Smooth muscle cell (in vitro differentiated cells): ENCODE measurements around the gene FIS1. TPM values are rescaled to one million over a fixed set of nuclear protein-coding genes. Genes with fewer than 3 reads are reported as not detected.

ENCODE experiments used
- DNase-seq: peaks from one replicate; lab custom pipeline; 2025; ENCODE audit not compliant: unreplicated experiment; lab: John Stamatoyannopoulos, UW
- H2AFZ ChIP-seq: fragments of 200-600 bp; sonication (generic); 2 replicates; pipeline ENCODE4 v1.6.0; 2016; ENCODE audit warnings: antibody characterized with exemption, low read depth, mild to moderate bottlenecking
- H3F3A ChIP-seq: fragments of 200-600 bp; sonication (generic); 2 replicates; pipeline ENCODE4 v1.6.0; 2017; ENCODE audit warnings: antibody characterized with exemption, low read depth
- H3K27ac ChIP-seq: fragments of 200-600 bp; sonication (generic); 2 replicates; pipeline ENCODE4 v1.5.1; 2016; ENCODE audit warnings: low read depth, mild to moderate bottlenecking
- H3K27me3 ChIP-seq: fragments of 200-600 bp; sonication (generic); 2 replicates; pipeline ENCODE4 v1.6.1; 2016; ENCODE audit warnings: low read depth, mild to moderate bottlenecking
- H3K36me3 ChIP-seq: fragments of 200-600 bp; sonication (generic); 2 replicates; pipeline ENCODE4 v1.5.1; 2016; ENCODE audit warnings: low read depth
- H3K4me1 ChIP-seq: fragments of 200-600 bp; sonication (generic); 2 replicates; pipeline ENCODE4 v1.5.1; 2016; ENCODE audit warnings: low read depth
- H3K4me2 ChIP-seq: fragments of 200-600 bp; sonication (generic); 2 replicates; pipeline ENCODE4 v1.6.0; 2016; ENCODE audit warnings: mild to moderate bottlenecking
- H3K4me3 ChIP-seq: fragments of 200-600 bp; sonication (generic); 2 replicates; pipeline ENCODE4 v1.5.1; 2016; ENCODE audit warnings: mild to moderate bottlenecking
- H3K79me2 ChIP-seq: fragments of 200-600 bp; sonication (generic); 2 replicates; pipeline ENCODE4 v1.6.0; 2016; ENCODE audit warnings: low read depth, mild to moderate bottlenecking
- H3K9ac ChIP-seq: fragments of 200-600 bp; sonication (generic); 2 replicates; pipeline ENCODE4 v1.6.0; 2016; ENCODE audit warnings: low read depth
- H3K9me3 ChIP-seq: fragments of 200-600 bp; sonication (generic); replicated peaks from 2 replicates; pipeline ENCODE4 v1.5.1; 2016; ENCODE audit warnings: low read depth
- H4K20me1 ChIP-seq: fragments of 200-600 bp; sonication (generic); 2 replicates; pipeline ENCODE4 v1.6.0; 2016; ENCODE audit warnings: low read depth
- CTCF ChIP-seq: fragments of 200-600 bp; sonication (generic); IDR thresholded peaks from 2 replicates; pipeline ENCODE4 v1.5.1; 2017; ENCODE audit warnings: borderline replicate concordance, mild to moderate bottlenecking, antibody characterized with exemption; ENCODE audit not compliant: insufficient read depth, poor library complexity, severe bottlenecking
- WGBS: methylation state at CpG from one replicate; pipeline ENCODE4 v1.1.7; 2016; ENCODE audit warnings: low lambda C conversion rate; 5-methylcytosine and 5-hydroxymethylcytosine counted together
- polyA plus RNA-seq: library from polyadenylated mRNA; unstranded; fragments of >200 nt; fragmentation: Nextera tagmentation; extraction: Ambion mirVana; gene quantifications from 2 replicates; pipeline ENCODE4 v1.2.1, GENCODE V29; 2016
- total RNA-seq: library from RNA; depleted of rRNA; stranded (reverse); fragments of >200 nt; gene quantifications from 2 replicates; pipeline ENCODE4 v1.2.3, GENCODE V29; 2014

FIS1 gene
- total and polyA plus RNA-seq, 2 experiments from 2014 or later, result 97.7 to 174 TPM

GRCh38 chr7:101226721-101227120 is 18.2 kb downstream of the FIS1 start:
- 94% methylated on average over 9 of the region's 9 CpGs for WGBS
- H3K9me3 ChIP-seq, result no peaks in the 10 kb centered on the region
- H3K4me3 ChIP-seq, result no peak overlapping the region
- no peak overlapping the region for H3K9ac ChIP-seq
- no peaks in the 10 kb centered on the region for H3K36me3 ChIP-seq
- H3K4me2 ChIP-seq, result no peak overlapping the region
- peaks cover 1% of the 10 kb centered on the region for H3K79me2 ChIP-seq
- H3F3A ChIP-seq, result peaks cover 4% of the 10 kb centered on the region
- no peaks in the 10 kb centered on the region for H3K27me3 ChIP-seq
- no peak overlapping the region for H2AFZ ChIP-seq
- no peak for TF ChIP-seq CTCF
- peaks cover 19% of the 10 kb centered on the region for H4K20me1 ChIP-seq
- no peak overlapping the region for H3K27ac ChIP-seq
- no peaks in the 10 kb centered on the region for H3K4me1 ChIP-seq
- DNase-seq, result no peak

- Histone ChIP-seq H3K4me1 (no peaks in the 10 kb centered on the region), H3K36me3 (no peaks in the 10 kb centered on the region), H2AFZ (no peak overlapping the region), H3K27me3 (no peaks in the 10 kb centered on the region), H3K79me2 (peaks cover 11% of the 10 kb centered on the region), H3K9ac (no peak overlapping the region), H4K20me1 (peaks cover 26% of the 10 kb centered on the region), H3K9me3 (no peaks in the 10 kb centered on the region), H3K27ac (no peak overlapping the region), H3F3A (no peaks in the 10 kb centered on the region), H3K4me2 (no peak overlapping the region), H3K4me3 (no peak overlapping the region)
- TF ChIP-seq CTCF, result no peak
- DNase-seq, result no peak
- over 99% methylated on average over 6 of the region's 6 CpGs for WGBS
Measured at GRCh38 chr7:101225650-101226049, 19.2 kb downstream of the FIS1 start.

GRCh38 chr7:101223528-101223927 is 21.4 kb downstream of the FIS1 start:
- WGBS, result 98% methylated on average over 11 of the region's 15 CpGs
- Histone ChIP-seq H3K4me3 (no peak overlapping the region), H3K4me1 (no peaks in the 10 kb centered on the region), H3K79me2 (peaks cover 33% of the 10 kb centered on the region), H2AFZ (no peak overlapping the region), H3F3A (no peaks in the 10 kb centered on the region), H3K9ac (no peak overlapping the region), H3K27me3 (no peaks in the 10 kb centered on the region), H3K36me3 (no peaks in the 10 kb centered on the region), H3K27ac (no peak overlapping the region), H4K20me1 (peaks cover 38% of the 10 kb centered on the region), H3K9me3 (no peaks in the 10 kb centered on the region), H3K4me2 (no peak overlapping the region)
- TF ChIP-seq CTCF, result no peak
- DNase-seq, result no peak

- Histone ChIP-seq H3K4me1 (no peaks in the 10 kb centered on the region), H3K4me2 (no peak overlapping the region), H3K27me3 (no peaks in the 10 kb centered on the region), H3K79me2 (peaks cover 39% of the 10 kb centered on the region), H3K9ac (no peak overlapping the region), H3F3A (no peaks in the 10 kb centered on the region), H4K20me1 (peaks cover 38% of the 10 kb centered on the region), H3K27ac (no peak overlapping the region), H3K36me3 (no peaks in the 10 kb centered on the region), H3K4me3 (no peak overlapping the region), H3K9me3 (no peaks in the 10 kb centered on the region), H2AFZ (no peak overlapping the region)
- TF ChIP-seq CTCF, result no peak
- 97% methylated on average over 27 of the region's 27 CpGs for WGBS
- DNase-seq, result no peak
Measured at GRCh38 chr7:101222275-101222830, 22.5 kb downstream of the FIS1 start.
